Neural progenitor cell (in vitro differentiated cells): ENCODE data around the gene ATP13A3.

ENCODE experiments used
- EZH2 ChIP-seq: fragments of 200-600 bp; sonication (generic); IDR thresholded peaks from 2 replicates; pipeline ENCODE4 v1.6.1; 2017; ENCODE audit warnings: antibody characterized with exemption, mild to moderate bottlenecking, moderate library complexity
- EZH2phosphoT487 ChIP-seq: fragments of 200-600 bp; sonication (generic); IDR thresholded peaks from 2 replicates; pipeline ENCODE4 v1.6.1; 2017; ENCODE audit warnings: antibody characterized with exemption
- TF ChIP-seq, protein P1 (sequence below): fragments of 200-600 bp; sonication (generic); IDR thresholded peaks from 2 replicates; pipeline ENCODE4 v1.5.1; 2017; ENCODE audit warnings: antibody characterized with exemption, mild to moderate bottlenecking

DNA sequence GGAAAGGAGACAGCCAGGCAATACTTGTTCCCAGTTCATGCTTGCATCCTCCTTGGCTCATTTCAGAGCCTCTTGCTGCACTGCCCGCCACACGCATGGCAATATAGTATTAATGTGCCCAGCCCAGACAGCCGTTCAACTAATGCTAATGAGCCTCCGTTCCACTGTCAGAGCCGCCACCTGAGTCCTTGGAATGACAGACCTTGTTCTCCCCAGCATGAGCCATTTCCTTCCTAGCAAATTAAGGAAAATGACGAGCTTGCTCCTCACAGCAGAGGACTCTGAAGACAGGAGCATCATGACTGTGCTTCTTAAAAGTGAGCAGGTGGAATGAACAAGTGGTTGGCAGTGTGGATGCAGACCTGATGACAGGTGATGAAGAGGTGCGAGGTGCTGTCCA is 106.5 kb downstream of the ATP13A3 start:
- TF ChIP-seq, protein P1, sequence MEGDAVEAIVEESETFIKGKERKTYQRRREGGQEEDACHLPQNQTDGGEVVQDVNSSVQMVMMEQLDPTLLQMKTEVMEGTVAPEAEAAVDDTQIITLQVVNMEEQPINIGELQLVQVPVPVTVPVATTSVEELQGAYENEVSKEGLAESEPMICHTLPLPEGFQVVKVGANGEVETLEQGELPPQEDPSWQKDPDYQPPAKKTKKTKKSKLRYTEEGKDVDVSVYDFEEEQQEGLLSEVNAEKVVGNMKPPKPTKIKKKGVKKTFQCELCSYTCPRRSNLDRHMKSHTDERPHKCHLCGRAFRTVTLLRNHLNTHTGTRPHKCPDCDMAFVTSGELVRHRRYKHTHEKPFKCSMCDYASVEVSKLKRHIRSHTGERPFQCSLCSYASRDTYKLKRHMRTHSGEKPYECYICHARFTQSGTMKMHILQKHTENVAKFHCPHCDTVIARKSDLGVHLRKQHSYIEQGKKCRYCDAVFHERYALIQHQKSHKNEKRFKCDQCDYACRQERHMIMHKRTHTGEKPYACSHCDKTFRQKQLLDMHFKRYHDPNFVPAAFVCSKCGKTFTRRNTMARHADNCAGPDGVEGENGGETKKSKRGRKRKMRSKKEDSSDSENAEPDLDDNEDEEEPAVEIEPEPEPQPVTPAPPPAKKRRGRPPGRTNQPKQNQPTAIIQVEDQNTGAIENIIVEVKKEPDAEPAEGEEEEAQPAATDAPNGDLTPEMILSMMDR, result no peak
- TF ChIP-seq EZH2phosphoT487 (no peak), EZH2 (no peak)
